H1 (cell line): Measurements from ENCODE around the gene KRT78. TPM values are rescaled to one million over a fixed set of nuclear protein-coding genes. Genes with fewer than 3 reads are reported as not detected.

ENCODE experiments used
- CTCF ChIA-PET: fragments of 300-600 bp; sonication (Branson Sonifier 250); formaldehyde crosslinking; loops from one replicate; lab custom pipeline; 2021; ENCODE audit not compliant: partially characterized antibody; lab: Charles Lee
- POLR2A ChIA-PET: fragments of 300-600 bp; sonication (Branson Sonifier 250); formaldehyde crosslinking; loops from one replicate; lab custom pipeline; 2021; ENCODE audit warnings: inconsistent platforms; ENCODE audit not compliant: partially characterized antibody; lab: Charles Lee
- DNase-seq, 2 experiments: peaks; one replicate each; pipeline versions ENCODE4 v3.0.0 to v3.0.0-alpha.2; 2010 to 2022; ENCODE audit warnings: low spot score in 2 of 2, low read depth in 1 of 2, mixed read lengths in 1 of 2
- FAIRE-seq: peaks from 2 replicates; lab custom pipeline; 2011; peaks lifted over from hg19 to GRCh38; lab: Jason Lieb, UNC
- H2AFZ ChIP-seq: 2 replicates; pipeline ENCODE4 v1.8.1; 2012; ENCODE audit warnings: low read length, inconsistent platforms
- H2AK5ac ChIP-seq: 2 replicates; pipeline ENCODE4 v1.6.1; 2013; ENCODE audit warnings: low read depth, low read length
- H2BK120ac ChIP-seq: replicated peaks from 2 replicates; pipeline ENCODE3; 2013; ENCODE audit warnings: low read depth, low read length, inconsistent platforms
- H2BK12ac ChIP-seq: 2 replicates; pipeline ENCODE4 v1.6.1; 2013; ENCODE audit warnings: low read depth, low read length
- H2BK15ac ChIP-seq: 2 replicates; pipeline ENCODE4 v1.6.1; 2013; ENCODE audit warnings: low read length
- H2BK20ac ChIP-seq: 2 replicates; pipeline ENCODE4 v1.6.1; 2013; ENCODE audit warnings: low read length
- H2BK5ac ChIP-seq: 2 replicates; pipeline ENCODE4 v1.6.1; 2013; ENCODE audit warnings: low read depth, low read length
- H3K14ac ChIP-seq: 2 replicates; pipeline ENCODE4 v1.6.1; 2013; ENCODE audit warnings: inconsistent platforms; ENCODE audit not compliant: insufficient read length
- H3K18ac ChIP-seq: 2 replicates; pipeline ENCODE4 v1.6.1; 2013; ENCODE audit warnings: low read length; ENCODE audit errors: extremely low read depth
- H3K23ac ChIP-seq: 2 replicates; pipeline ENCODE4 v1.6.1; 2013; ENCODE audit warnings: inconsistent platforms; ENCODE audit not compliant: insufficient read length
- H3K23me2 ChIP-seq: 2 replicates; pipeline ENCODE4 v1.6.1; 2013; ENCODE audit warnings: low read depth, low read length
- H3K27ac ChIP-seq: 2 replicates; pipeline ENCODE4 v1.6.1; 2011; ENCODE audit warnings: low read depth, low read length, inconsistent platforms
- H3K27me3 ChIP-seq, 4 experiments: replicated peaks in 1 of 4; 1 replicate in 1 of 4; 2 replicates in 3 of 4; pipeline versions ENCODE4 v1.6.1 to v1.8.1; 2011 to 2013; ENCODE audit warnings: low read length in 3 of 4, mild to moderate bottlenecking in 3 of 4, inconsistent platforms in 2 of 4, mixed read lengths in 2 of 4, moderate library complexity in 1 of 4; ENCODE audit not compliant: control insufficient read depth in 3 of 4, insufficient read depth in 3 of 4; ENCODE audit errors: extremely low read depth in 1 of 4
- H3K36me3 ChIP-seq, 4 experiments: 2 replicates each; pipeline versions ENCODE4 v1.6.1 to v1.8.1; 2011 to 2013; ENCODE audit warnings: mild to moderate bottlenecking in 4 of 4, low read length in 3 of 4, moderate library complexity in 2 of 4, control low read depth in 1 of 4, inconsistent platforms in 1 of 4; ENCODE audit not compliant: insufficient read depth in 4 of 4, control insufficient read depth in 2 of 4
- H3K4ac ChIP-seq: replicated peaks from 2 replicates; pipeline ENCODE3; 2013; ENCODE audit warnings: low read length, low read depth, mixed read lengths, inconsistent platforms; ENCODE audit not compliant: insufficient read length
- H3K4me1 ChIP-seq, 4 experiments: replicated peaks in 1 of 4; 1 replicate in 1 of 4; 2 replicates in 3 of 4; pipeline versions ENCODE4 v1.6.1 to v1.8.1; 2011 to 2013; ENCODE audit warnings: low read length in 3 of 4, inconsistent platforms in 2 of 4, mixed read lengths in 1 of 4; ENCODE audit not compliant: insufficient read depth in 4 of 4, control insufficient read depth in 3 of 4
- H3K4me2 ChIP-seq, 2 experiments: 2 replicates each; pipeline versions ENCODE4 v1.6.1 to v1.8.1; 2011 to 2013; ENCODE audit warnings: low read depth in 2 of 2, low read length in 2 of 2, control low read depth in 1 of 2, inconsistent platforms in 1 of 2, mild to moderate bottlenecking in 1 of 2; ENCODE audit not compliant: insufficient read depth in 1 of 2
- H3K4me3 ChIP-seq, 4 experiments: fragments of 200-600, 300-600 bp in 1 of 4; sonication (generic), shearing (Covaris generic), sonication (Bioruptor Twin) in 1 of 4; 2 replicates each; pipeline versions ENCODE4 v1.5.1 to v1.8.1; 2011 to 2016; ENCODE audit warnings: low read length in 4 of 4, low read depth in 3 of 4, control low read depth in 2 of 4, inconsistent platforms in 2 of 4, mild to moderate bottlenecking in 2 of 4, mixed read lengths in 1 of 4, moderate library complexity in 1 of 4; ENCODE audit not compliant: insufficient read depth in 2 of 4; ENCODE audit errors: extremely low read depth in 1 of 4
- H3K56ac ChIP-seq: replicated peaks from 2 replicates; pipeline ENCODE3; 2013; ENCODE audit warnings: low read depth, mild to moderate bottlenecking, mixed read lengths, low read length, inconsistent platforms; ENCODE audit not compliant: insufficient read length
- H3K79me1 ChIP-seq: 2 replicates; pipeline ENCODE4 v1.6.1; 2013; ENCODE audit warnings: low read depth, low read length, control low read depth
- H3K79me2 ChIP-seq, 2 experiments: 2 replicates each; pipeline versions ENCODE4 v1.6.1 to v1.8.1; 2012 to 2013; ENCODE audit warnings: low read length in 2 of 2, mild to moderate bottlenecking in 2 of 2, inconsistent platforms in 1 of 2; ENCODE audit not compliant: insufficient read depth in 2 of 2, control insufficient read depth in 1 of 2
- H3K9ac ChIP-seq, 4 experiments: replicated peaks in 1 of 4; 1 replicate in 1 of 4; 2 replicates in 3 of 4; pipeline versions ENCODE4 v1.6.1 to v1.8.1; 2011 to 2013; ENCODE audit warnings: low read depth in 3 of 4, low read length in 3 of 4, control low read depth in 2 of 4, mild to moderate bottlenecking in 2 of 4, moderate library complexity in 2 of 4, inconsistent platforms in 1 of 4; ENCODE audit errors: extremely low read depth in 1 of 4
- H3K9me3 ChIP-seq, 2 experiments: 2 replicates each; pipeline versions ENCODE4 v1.6.1 to v1.8.1; 2012 to 2013; ENCODE audit warnings: mild to moderate bottlenecking in 2 of 2, moderate library complexity in 2 of 2, control low read depth in 1 of 2, inconsistent platforms in 1 of 2, low read depth in 1 of 2, low read length in 1 of 2, mixed read lengths in 1 of 2; ENCODE audit not compliant: insufficient read depth in 2 of 2
- H4K20me1 ChIP-seq, 2 experiments: replicated peaks in 1 of 2; 2 replicates each; pipeline versions ENCODE3 to v1.8.1; 2011 to 2013; ENCODE audit warnings: inconsistent platforms in 2 of 2, low read length in 2 of 2, mild to moderate bottlenecking in 1 of 2; ENCODE audit not compliant: insufficient read depth in 2 of 2, control insufficient read depth in 1 of 2
- H4K5ac ChIP-seq: 2 replicates; pipeline ENCODE4 v1.6.1; 2013; ENCODE audit warnings: low read length, low read depth, mixed read lengths, inconsistent platforms; ENCODE audit not compliant: insufficient read length
- H4K8ac ChIP-seq: 2 replicates; pipeline ENCODE4 v1.8.0; 2013; ENCODE audit warnings: mild to moderate bottlenecking, moderate library complexity, low read length, inconsistent platforms; ENCODE audit not compliant: insufficient read depth; ENCODE audit errors: extremely low read depth
- H4K91ac ChIP-seq: replicated peaks from 2 replicates; pipeline ENCODE3; 2013; ENCODE audit warnings: low read length, mixed read lengths, inconsistent platforms; ENCODE audit not compliant: insufficient read length
- EZH2 ChIP-seq: fragments of 200-600 bp; sonication (generic); IDR thresholded peaks from 2 replicates; pipeline ENCODE4 v1.7.1; 2012; ENCODE audit warnings: low read depth, mild to moderate bottlenecking, moderate library complexity, low read length, inconsistent platforms; ENCODE audit not compliant: severe bottlenecking
- JUN ChIP-seq: IDR thresholded peaks from 2 replicates; pipeline ENCODE4 v1.6.1; 2011; ENCODE audit warnings: low read depth, mild to moderate bottlenecking, improper control_type of control experiment, low read length
- NRF1 ChIP-seq: IDR thresholded peaks from 2 replicates; pipeline ENCODE4 v1.6.1; 2011; ENCODE audit warnings: mild to moderate bottlenecking, low read depth, low read length, improper control_type of control experiment
- WGBS, 2 experiments: shearing (Covaris generic) in 1 of 2; methylation state at CpG; one replicate each; pipeline versions ENCODE4 v1.1.6 to v1.1.7; 2013 to 2015; ENCODE audit warnings: low lambda C conversion rate in 2 of 2, mixed read lengths in 2 of 2, inconsistent platforms in 1 of 2, low coverage in 1 of 2, missing lambda C conversion rate in 1 of 2; ENCODE audit not compliant: insufficient replicate concordance in 2 of 2, insufficient coverage in 1 of 2, insufficient read length in 1 of 2; ENCODE audit errors: extremely low coverage in 1 of 2, missing lambda C conversion rate in 1 of 2; 5-methylcytosine and 5-hydroxymethylcytosine counted together
- polyA plus RNA-seq, 7 experiments: library from polyadenylated mRNA; depleted of rRNA in 3 of 7; stranded (reverse) in 5 of 7; unstranded in 2 of 7; fragments of >200 nt in 5 of 7; fragments of 200-250 nt in 2 of 7; gene quantifications; 1 replicate in 5 of 7; 2 replicates in 1 of 7; 4 replicates in 1 of 7; pipeline versions ENCODE4 v1.2.1 to v1.2.3, GENCODE V29; 2011 to 2013; ENCODE audit warnings: missing spikeins in 2 of 7, mixed read lengths in 2 of 7
- total RNA-seq: library from RNA; stranded (reverse); fragmentation: NEBNext Ultra II Directional; extraction: Animal tissue kit (Norgen Biotek cat#: 25700); gene quantifications from 2 replicates; pipeline ENCODE4 v1.2.1, GENCODE V29; 2021
- TF ChIP-seq, protein P1 (sequence below): IDR thresholded peaks from 2 replicates; pipeline ENCODE4 v1.6.1; 2012; ENCODE audit warnings: inconsistent platforms

The KRT78 gene
- total and polyA plus RNA-seq, 2 of the 8 experiments (the other 6 are each of a cell fraction or from before 2014, with no cell fraction given), result not detected

DNA sequence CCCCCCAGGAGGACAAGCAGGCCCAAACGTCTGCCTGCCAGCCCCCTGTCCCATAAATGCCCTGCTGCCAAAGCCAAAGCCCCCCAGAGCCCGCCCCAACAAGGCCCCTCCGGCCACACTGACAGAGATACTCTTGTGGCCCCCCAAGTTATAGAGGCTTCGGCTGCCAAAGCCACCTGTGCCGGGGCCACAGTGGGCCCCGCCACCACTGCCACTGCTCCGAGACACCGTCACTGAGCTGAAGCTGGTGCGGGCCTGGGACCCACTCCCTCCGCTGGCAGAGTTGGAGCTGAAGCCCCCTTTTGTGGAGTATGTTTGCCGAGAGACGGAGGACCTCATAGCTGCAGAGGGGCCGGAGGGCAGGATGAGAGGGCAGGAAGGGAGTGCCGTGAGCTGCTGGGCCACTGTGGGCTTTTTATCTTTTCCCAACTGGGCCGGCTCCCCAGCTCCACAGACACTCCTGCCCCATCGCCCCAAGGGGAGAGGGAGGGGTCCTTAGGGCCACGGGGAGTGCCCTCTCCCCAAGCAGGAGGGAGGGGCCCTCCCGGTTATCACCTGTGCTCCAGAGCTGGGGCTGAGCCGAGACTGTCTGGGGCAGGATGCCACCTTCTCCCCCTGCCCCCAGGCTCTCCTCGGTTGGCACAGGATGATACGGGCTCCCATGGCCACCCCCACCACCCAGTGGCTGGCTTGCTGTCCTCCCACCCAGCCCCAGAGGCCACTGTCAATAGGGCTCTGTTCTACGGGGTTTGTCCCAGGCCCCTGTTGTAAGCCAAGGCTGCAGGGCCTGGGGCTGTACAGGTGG is 14.7 kb downstream of the KRT78 start, which contains the start of gene KRT79:
TSS of gene KRT79 (minus strand) at position 390 of the 805 bp plus-strand sequence. CDS start at position 339, 51 bp downstream.
- no peaks in the 10 kb centered on the region for H3K9me3 ChIP-seq
- FAIRE-seq, result no peak
- H3K56ac ChIP-seq, result no peak within 1 kb of the TSS

More for the DNA sequence above, 14.7 kb downstream of the KRT78 start, which contains the start of gene KRT79:
- H3K18ac ChIP-seq, result no peak within 1 kb of the TSS
- no peak within 1 kb of the TSS for H3K9ac ChIP-seq
- H3K23ac ChIP-seq, result no peak within 1 kb of the TSS
- H2BK15ac ChIP-seq, result no peak within 1 kb of the TSS
- H2AK5ac ChIP-seq, result no peak within 1 kb of the TSS
- no peak within 1 kb of the TSS for H2BK12ac ChIP-seq
- no peak within 1 kb of the TSS for H3K4ac ChIP-seq
- H3K4me1 ChIP-seq, result no peaks in the 10 kb centered on the region
- H3K23me2 ChIP-seq, result no peaks in the 10 kb centered on the region
- H3K27me3 ChIP-seq, result peaks cover 0 to 2% (median 0%) of the 10 kb centered on the region in 4 experiments; a peak in 1 of 7 replicates
- ChIA-PET CTCF (interaction anchor here (0.8 to 1.5 kb wide), 4 partner anchors 32 to 65 kb away, joined by 3 to 4 read pairs (median 3); partner anchors contain the start of gene KRT3), POLR2A (no interaction called here)
- H4K20me1 ChIP-seq, result no peaks in the 10 kb centered on the region
- H4K8ac ChIP-seq, result no peak within 1 kb of the TSS; the same call in 1 of the 2 replicates
- no peak within 1 kb of the TSS for H3K4me2 ChIP-seq
- no peak within 1 kb of the TSS for H3K4me3 ChIP-seq
- no peaks in the 10 kb centered on the region for H3K79me2 ChIP-seq
- no peaks in the 10 kb centered on the region for H3K36me3 ChIP-seq
- H2AFZ ChIP-seq, result no peak within 1 kb of the TSS
- H3K79me1 ChIP-seq, result no peaks in the 10 kb centered on the region
- H3K27ac ChIP-seq, result no peak within 1 kb of the TSS
- DNase-seq, result no peak
- no peak within 1 kb of the TSS for H4K91ac ChIP-seq
- TF ChIP-seq JUN, result no peak
- no peak for TF ChIP-seq EZH2
- TF ChIP-seq, protein P1, sequence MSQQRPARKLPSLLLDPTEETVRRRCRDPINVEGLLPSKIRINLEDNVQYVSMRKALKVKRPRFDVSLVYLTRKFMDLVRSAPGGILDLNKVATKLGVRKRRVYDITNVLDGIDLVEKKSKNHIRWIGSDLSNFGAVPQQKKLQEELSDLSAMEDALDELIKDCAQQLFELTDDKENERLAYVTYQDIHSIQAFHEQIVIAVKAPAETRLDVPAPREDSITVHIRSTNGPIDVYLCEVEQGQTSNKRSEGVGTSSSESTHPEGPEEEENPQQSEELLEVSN, result no peak
- no peak for TF ChIP-seq NRF1
- no peak within 1 kb of the TSS for H2BK120ac ChIP-seq
- WGBS, 2 experiments, result 89% methylated on average over 16 of the region's 22 CpGs; no CpG with 5 or more reads in 1 of the 2 experiments
- no peak within 1 kb of the TSS for H4K5ac ChIP-seq
- H3K14ac ChIP-seq, result no peak within 1 kb of the TSS
- H2BK5ac ChIP-seq, result no peak within 1 kb of the TSS
- H2BK20ac ChIP-seq, result no peak within 1 kb of the TSS
